GM18511 (cell line): ENCODE measurements around the gene MAPK8IP3.

ENCODE experiments used
- ATAC-seq: cut with Tn5 transposase; IDR thresholded peaks from one replicate; pipeline ENCODE4 v1.9.1; 2021; ENCODE audit warnings: mild to moderate bottlenecking, moderate library complexity; ENCODE audit not compliant: unreplicated experiment

Gene MAPK8IP3

GRCh38 chr16:1678500-1679098, 27.4 kb upstream of the MAPK8IP3 start:
- ATAC-seq: peak; percentile 8

GRCh38 chr16:1680361-1680760, 25.6 kb upstream of the MAPK8IP3 start:
- ATAC-seq: no peak

- no peak for ATAC-seq
These were observed 25.0 kb upstream of the MAPK8IP3 start for GRCh38 chr16:1681032-1681431.

- no peak for ATAC-seq
These were observed 18.3 kb upstream of the MAPK8IP3 start for GRCh38 chr16:1687427-1688316.

DNA sequence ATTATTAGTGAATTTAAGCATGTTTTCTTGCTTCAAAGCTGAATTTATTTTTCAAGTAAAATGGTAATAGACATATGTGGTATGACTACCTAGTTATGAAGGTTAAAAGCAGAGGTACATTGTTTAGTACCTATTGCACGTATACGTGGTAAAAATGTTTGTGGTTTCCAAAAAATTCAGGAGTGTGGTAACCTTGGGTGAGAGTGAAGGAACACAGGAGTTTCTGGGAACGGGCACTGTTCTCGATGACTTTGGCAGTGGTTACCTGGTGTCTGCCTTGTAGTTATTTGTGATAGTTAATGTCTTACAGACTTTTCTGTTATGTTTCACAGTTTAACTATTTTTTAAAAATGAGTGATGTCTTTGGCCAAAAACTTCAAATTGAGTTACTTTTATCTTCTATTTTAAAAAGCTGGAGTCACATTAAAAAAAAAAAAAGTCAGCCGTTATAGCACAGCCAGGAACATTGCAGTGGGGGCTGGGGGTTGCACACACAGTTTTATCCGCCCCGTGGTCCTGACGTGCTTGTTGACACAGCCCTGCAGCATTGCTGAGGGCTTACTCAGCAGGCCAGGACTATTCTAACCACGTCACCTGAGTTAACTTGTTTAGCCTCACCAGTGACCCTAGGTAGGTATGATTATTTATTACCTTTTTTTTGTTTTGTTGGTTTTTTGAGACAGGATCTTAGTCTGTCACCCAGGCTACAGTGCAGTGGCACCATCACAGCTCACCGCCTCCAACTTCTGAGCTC, 17.0 kb upstream of the MAPK8IP3 start:
- no peak for ATAC-seq

DNA sequence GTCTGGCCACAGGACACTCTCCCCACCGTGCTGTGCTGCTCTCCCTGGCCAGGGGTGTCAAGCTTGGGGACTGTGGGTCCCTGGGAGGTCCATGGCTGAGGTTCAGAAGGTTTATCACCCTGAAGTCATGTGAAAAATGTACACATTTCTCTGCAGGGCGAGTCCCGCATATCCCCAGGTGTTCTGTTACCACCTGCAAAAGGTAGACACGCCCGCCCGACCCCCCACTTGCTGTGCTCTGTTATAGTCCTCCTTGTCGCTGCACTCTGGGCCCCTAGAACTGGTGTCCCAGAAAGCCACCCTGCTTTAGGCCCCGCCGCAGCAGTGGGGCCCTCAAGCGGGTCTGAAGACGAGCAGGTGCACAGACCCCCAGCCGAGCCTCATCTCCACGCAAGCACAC, 16.1 kb upstream of the MAPK8IP3 start:
- no peak for ATAC-seq

- no peak for ATAC-seq
These were observed 15.2 kb upstream of the MAPK8IP3 start for GRCh38 chr16:1690810-1691209.

DNA sequence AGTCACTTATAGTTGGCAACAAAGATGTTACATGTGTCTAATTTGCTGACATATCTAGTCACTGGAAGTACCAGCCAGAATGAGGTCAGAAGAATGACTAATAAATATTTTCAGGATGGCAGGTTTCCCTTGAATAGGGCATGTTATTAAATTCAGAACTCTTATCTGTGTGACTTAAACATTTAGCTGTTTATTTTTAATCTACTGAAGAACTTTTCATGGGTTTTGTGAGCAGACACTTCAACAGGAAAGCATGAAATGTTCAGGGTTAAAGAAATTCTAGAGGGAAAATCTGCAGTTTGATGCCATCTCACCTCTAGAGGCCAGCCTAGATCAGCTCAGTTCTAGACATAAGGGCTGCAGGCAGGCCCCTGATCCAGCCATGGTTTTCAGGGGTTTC, 14.7 kb upstream of the MAPK8IP3 start:
- ATAC-seq: no peak

- no peak for ATAC-seq
These were observed 14.0 kb upstream of the MAPK8IP3 start for GRCh38 chr16:1691956-1692355.

DNA sequence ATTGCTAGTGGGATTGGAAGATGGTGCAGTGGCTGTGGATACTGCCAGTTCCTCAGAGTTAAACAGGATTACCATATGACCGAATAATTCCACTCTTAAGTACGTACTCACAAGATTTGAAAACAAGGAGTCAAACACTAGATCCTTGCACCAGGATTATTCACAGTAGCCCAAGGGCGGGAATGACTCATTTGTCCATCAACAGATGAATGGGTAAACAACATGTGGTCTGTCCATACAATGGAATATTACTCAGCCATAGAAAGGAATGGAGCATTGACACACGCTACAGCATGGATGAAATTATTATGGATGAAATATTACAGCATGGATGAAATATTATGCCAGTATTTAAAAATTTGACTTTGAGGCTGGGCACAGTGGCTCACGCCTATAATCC, 9.1 kb upstream of the MAPK8IP3 start:
- no peak for ATAC-seq

- no peak for ATAC-seq
These were observed 7.3 kb upstream of the MAPK8IP3 start for GRCh38 chr16:1698680-1699079.

- ATAC-seq: no peak
These were observed 5.7 kb upstream of the MAPK8IP3 start for GRCh38 chr16:1700246-1700645.

DNA sequence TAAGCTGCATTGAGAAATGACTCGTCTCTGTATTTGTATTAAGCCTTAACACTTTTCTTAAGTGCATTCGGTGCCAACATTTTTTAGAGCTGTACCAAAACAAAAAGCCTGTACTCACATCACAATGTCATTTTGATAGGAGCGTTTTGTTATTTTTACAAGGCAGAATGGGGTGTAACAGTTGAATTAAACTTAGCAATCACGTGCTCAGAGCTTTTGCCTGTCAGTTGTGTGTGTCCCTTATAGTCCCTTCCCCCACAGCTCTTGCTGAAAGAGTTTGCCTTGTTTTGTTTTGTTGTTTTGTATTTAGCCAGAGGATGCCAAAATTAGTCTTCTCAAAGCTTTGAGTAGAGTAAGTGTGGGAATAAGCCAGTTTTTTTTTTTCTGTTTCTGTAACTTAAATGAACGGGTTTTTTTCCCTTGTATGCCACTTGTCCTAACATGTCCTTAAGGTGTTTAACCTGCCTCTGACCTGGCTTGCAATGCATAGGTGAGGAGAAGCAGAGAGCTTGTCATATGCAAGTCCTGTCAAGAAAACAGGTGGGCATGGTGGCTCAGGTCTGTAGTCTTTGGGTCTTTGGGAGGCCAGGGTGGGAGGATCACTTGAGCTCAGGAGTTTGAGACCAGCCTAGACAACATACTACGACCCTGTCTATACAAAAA, 4.6 kb upstream of the MAPK8IP3 start:
- no peak for ATAC-seq

DNA sequence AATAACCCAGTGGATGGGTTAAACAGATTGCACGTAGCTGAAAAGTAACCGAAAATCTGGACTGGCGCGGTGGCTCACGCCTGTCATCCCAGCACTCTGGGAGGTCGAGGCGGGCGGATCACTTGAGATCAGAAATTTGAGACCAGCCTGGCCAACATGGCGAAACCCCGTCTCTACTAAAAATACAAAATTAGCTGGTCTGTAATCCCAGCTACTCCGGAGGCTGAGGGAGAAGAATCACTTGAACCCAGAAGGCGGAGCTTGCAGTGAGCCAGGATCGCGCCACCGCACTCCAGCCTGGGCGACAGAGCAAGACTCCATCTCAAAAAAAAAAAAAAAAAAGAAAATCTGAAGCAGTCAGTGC, 689 bp upstream of the MAPK8IP3 start:
- ATAC-seq: peak; percentile 8

DNA sequence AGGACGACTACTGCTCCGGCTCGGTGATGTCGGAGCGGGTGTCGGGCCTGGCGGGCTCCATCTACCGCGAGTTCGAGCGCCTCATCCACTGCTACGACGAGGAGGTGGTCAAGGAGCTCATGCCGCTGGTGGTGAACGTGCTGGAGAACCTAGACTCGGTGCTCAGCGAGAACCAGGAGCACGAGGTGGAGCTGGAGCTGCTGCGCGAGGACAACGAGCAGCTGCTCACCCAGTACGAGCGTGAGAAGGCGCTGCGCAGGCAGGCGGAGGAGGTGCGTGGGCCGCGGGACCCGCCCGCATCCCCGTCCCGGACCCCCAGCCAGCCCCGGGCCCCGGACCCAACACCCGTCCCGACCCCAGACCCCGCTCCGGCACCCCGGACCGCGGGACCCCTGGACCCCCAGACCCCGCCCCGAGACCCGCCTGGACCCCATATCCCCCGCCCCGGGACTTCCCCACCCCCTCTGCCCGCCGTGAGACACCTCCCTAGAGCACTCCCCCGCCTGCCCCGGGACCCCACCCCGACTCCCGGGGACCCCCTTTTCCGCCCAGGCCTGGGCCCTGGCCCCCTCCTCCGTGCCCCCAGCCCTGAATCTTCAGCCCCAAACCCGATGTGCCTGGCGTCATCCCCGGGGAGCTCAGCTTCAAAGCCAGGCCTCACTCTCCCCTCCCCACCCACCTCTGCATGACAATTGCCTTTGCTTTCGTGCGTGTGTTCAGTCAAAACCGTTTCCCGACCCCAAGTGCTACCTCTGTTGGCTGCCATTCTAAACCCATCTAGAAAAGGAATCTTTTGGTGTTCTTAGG, 594 bp downstream of the MAPK8IP3 start:
- peak; percentile 33 for ATAC-seq

GRCh38 chr16:1707193-1707790, 1.3 kb downstream of the MAPK8IP3 start:
- no peak for ATAC-seq

GRCh38 chr16:1708083-1708767, 2.2 kb downstream of the MAPK8IP3 start:
- ATAC-seq: no peak

- ATAC-seq: no peak
These were observed 2.8 kb downstream of the MAPK8IP3 start for GRCh38 chr16:1708768-1709180.

- ATAC-seq: no peak
These were observed 3.4 kb downstream of the MAPK8IP3 start for GRCh38 chr16:1709356-1709755.
